HUES64 (cell line): Measurements from ENCODE around the gene SUMO4.

ENCODE experiments used
- H3K27ac ChIP-seq: 2 replicates; pipeline ENCODE4 v1.7.0; 2013; ENCODE audit warnings: low read depth, low read length, inconsistent platforms
- H3K27me3 ChIP-seq: 2 replicates; pipeline ENCODE4 v1.6.1; 2013; ENCODE audit warnings: mild to moderate bottlenecking, low read length; ENCODE audit not compliant: insufficient read depth
- H3K36me3 ChIP-seq: 2 replicates; pipeline ENCODE4 v1.6.1; 2013; ENCODE audit warnings: mild to moderate bottlenecking, low read length; ENCODE audit not compliant: insufficient read depth
- H3K4me1 ChIP-seq: 2 replicates; pipeline ENCODE4 v1.6.1; 2013; ENCODE audit warnings: mild to moderate bottlenecking, low read length, moderate library complexity; ENCODE audit not compliant: insufficient read depth
- H3K4me3 ChIP-seq: 2 replicates; pipeline ENCODE4 v1.5.1; 2013; ENCODE audit warnings: mild to moderate bottlenecking, low read length, moderate library complexity
- H3K9ac ChIP-seq: 2 replicates; pipeline ENCODE4 v1.6.1; 2013; ENCODE audit warnings: mild to moderate bottlenecking, low read depth, low read length
- H3K9me3 ChIP-seq: 2 replicates; pipeline ENCODE4 v1.6.1; 2013; ENCODE audit warnings: low read depth, low read length; ENCODE audit not compliant: insufficient read depth
- WGBS: fragments of 150-250, 120-280 bp; methylation state at CpG from one replicate; pipeline ENCODE4 v1.1.7; 2013; ENCODE audit warnings: missing lambda C conversion rate; 5-methylcytosine and 5-hydroxymethylcytosine counted together

The SUMO4 gene

GRCh38 chr6:149392093-149392492, 8.0 kb upstream of the SUMO4 start:
- no peaks in the 10 kb centered on the region; the same call in 1 of the 2 replicates for H3K4me1 ChIP-seq
- peaks cover 17% of the 10 kb centered on the region; the same call in 1 of the 2 replicates for H3K36me3 ChIP-seq
- no peaks in the 10 kb centered on the region for H3K9me3 ChIP-seq
- WGBS, result 98% methylated on average over 6 of the region's 6 CpGs
- no peaks in the 10 kb centered on the region for H3K27me3 ChIP-seq
- H3K27ac ChIP-seq, result no peak overlapping the region
- H3K9ac ChIP-seq, result no peak overlapping the region
- no peak overlapping the region for H3K4me3 ChIP-seq

- no peak overlapping the region for H3K27ac ChIP-seq
- no peaks in the 10 kb centered on the region; the same call in 1 of the 2 replicates for H3K4me1 ChIP-seq
- H3K27me3 ChIP-seq, result no peaks in the 10 kb centered on the region
- H3K4me3 ChIP-seq, result no peak overlapping the region
- no peak overlapping the region for H3K9ac ChIP-seq
- peaks cover 19% of the 10 kb centered on the region for H3K36me3 ChIP-seq
- no peaks in the 10 kb centered on the region for H3K9me3 ChIP-seq
Observed at GRCh38 chr6:149392535-149392934, 7.5 kb upstream of the SUMO4 start.

- Histone ChIP-seq H3K36me3 (peaks cover 25% of the 10 kb centered on the region), H3K4me1 (no peaks in the 10 kb centered on the region; the same call in 1 of the 2 replicates), H3K9me3 (no peaks in the 10 kb centered on the region), H3K27me3 (no peaks in the 10 kb centered on the region), H3K9ac (no peak overlapping the region), H3K4me3 (no peak overlapping the region), H3K27ac (no peak overlapping the region)
Observed at GRCh38 chr6:149393002-149393679, 6.9 kb upstream of the SUMO4 start.

DNA sequence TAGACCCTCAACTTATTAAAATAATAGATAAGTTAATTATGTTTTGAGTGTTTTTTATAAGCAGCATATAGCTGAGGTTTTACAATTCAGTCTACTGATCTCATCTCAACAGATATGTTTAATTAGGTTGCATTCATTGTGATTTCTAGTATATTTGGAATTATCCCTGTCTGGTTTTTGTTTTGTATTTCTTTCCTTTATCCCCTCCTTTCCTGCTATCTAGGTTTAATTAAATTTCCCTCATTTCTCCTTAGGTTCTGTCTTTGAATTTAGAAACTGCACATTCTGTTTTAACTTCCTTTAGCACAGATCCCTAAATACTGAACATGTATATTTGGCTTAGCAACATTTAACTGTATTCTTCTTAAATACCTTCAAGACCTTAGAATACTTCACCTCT, 4.9 kb upstream of the SUMO4 start:
- H3K27ac ChIP-seq, result no peak overlapping the region
- no peaks in the 10 kb centered on the region for H3K27me3 ChIP-seq
- H3K4me3 ChIP-seq, result no peak overlapping the region
- no peaks in the 10 kb centered on the region for H3K9me3 ChIP-seq
- H3K36me3 ChIP-seq, result peaks cover 46% of the 10 kb centered on the region
- no peak overlapping the region for H3K9ac ChIP-seq
- no peaks in the 10 kb centered on the region; the same call in 1 of the 2 replicates for H3K4me1 ChIP-seq

GRCh38 chr6:149397384-149397783, 2.7 kb upstream of the SUMO4 start:
- H3K4me3 ChIP-seq, result no peak overlapping the region
- no peaks in the 10 kb centered on the region for H3K9me3 ChIP-seq
- peaks cover 62% of the 10 kb centered on the region for H3K36me3 ChIP-seq
- no peaks in the 10 kb centered on the region for H3K27me3 ChIP-seq
- H3K27ac ChIP-seq, result no peak overlapping the region
- no peaks in the 10 kb centered on the region; the same call in 1 of the 2 replicates for H3K4me1 ChIP-seq
- 95% methylated on average over 6 of the region's 6 CpGs for WGBS
- H3K9ac ChIP-seq, result no peak overlapping the region

GRCh38 chr6:149403534-149403933, 3.5 kb downstream of the SUMO4 start:
- H3K9ac ChIP-seq, result no peak overlapping the region
- H3K4me3 ChIP-seq, result no peak overlapping the region
- H3K36me3 ChIP-seq, result peaks cover 85% of the 10 kb centered on the region
- no peaks in the 10 kb centered on the region for H3K4me1 ChIP-seq
- no peaks in the 10 kb centered on the region for H3K27me3 ChIP-seq
- H3K9me3 ChIP-seq, result no peaks in the 10 kb centered on the region
- WGBS, result 95% methylated on average over 3 of the region's 3 CpGs
- H3K27ac ChIP-seq, result no peak overlapping the region

DNA sequence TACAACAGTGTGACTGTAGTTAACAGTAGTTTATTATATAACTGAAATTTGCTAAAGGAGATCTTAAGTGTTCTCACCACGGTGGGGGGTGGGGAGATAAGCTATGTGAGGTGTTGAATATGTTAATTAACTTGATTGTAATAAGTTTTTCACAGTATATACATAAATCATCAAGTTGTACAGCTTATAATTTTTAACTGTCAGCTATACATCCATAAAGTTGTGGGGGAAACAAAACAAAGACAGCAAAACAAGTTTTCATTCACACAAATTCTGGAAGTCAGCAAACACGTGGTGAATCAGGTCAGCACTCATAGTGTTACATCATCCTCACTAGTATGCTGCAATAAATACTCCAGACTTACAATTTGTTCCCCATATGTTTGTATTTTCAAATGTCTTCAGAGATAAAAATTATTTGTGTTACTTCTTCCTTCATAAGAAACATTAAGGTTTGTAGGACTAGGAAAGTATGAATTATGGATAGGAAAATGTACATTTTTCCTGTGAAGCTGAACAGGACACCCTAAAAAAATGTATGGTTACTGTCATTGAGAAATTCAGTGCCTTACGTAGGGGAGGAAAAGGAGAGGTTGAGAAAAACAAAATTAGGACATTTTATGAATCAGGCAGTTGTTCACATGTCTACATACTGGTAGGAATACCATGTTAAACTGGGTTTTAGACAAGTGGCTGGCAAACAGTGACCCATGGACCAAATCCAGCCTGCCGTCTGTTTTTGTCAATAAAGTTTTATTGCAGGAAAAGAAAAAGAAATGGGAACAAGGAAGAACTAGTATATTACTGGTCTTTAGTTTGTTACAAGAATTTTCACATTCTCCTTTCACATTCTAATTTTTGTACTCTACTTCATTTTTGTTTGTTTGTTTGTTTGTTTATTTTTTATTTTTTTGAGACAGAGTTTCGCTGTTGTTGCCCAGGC, 6.0 kb downstream of the SUMO4 start:
- H3K9me3 ChIP-seq, result no peaks in the 10 kb centered on the region
- no peaks in the 10 kb centered on the region for H3K4me1 ChIP-seq
- no peaks in the 10 kb centered on the region for H3K27me3 ChIP-seq
- no peak overlapping the region for H3K9ac ChIP-seq
- 89% methylated on average over 5 of the region's 5 CpGs for WGBS
- no peak overlapping the region for H3K4me3 ChIP-seq
- peak overlapping the region; percentile 22; the same call in 1 of the 2 replicates for H3K27ac ChIP-seq
- peaks cover 85% of the 10 kb centered on the region for H3K36me3 ChIP-seq

GRCh38 chr6:149409617-149410016, 9.6 kb downstream of the SUMO4 start:
- H3K27ac ChIP-seq, result no peak overlapping the region
- H3K27me3 ChIP-seq, result no peaks in the 10 kb centered on the region
- 91% methylated on average over 3 of the region's 3 CpGs for WGBS
- H3K9me3 ChIP-seq, result no peaks in the 10 kb centered on the region
- H3K9ac ChIP-seq, result no peak overlapping the region
- H3K4me3 ChIP-seq, result no peak overlapping the region
- peaks cover 64% of the 10 kb centered on the region for H3K36me3 ChIP-seq
- H3K4me1 ChIP-seq, result no peaks in the 10 kb centered on the region

DNA sequence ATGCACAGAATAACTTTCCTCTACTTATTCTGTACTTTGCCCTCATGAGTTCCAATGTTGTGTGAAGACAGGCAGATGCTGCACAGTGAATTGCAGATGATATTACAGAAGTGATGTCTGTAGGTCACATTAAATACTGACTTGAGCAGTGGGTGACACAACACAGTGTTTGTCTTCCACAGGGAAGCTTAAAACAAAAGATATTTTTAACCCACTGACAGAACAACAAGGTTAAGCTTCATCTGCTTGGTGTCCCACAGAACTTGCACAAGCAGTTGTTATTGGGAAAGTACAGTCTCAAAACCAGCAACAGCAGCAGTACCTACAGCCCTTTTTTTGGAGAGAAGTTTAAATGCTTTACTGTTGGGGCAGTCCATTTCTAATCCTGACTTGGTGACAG, 10.5 kb downstream of the SUMO4 start:
- Histone ChIP-seq H3K27me3 (no peaks in the 10 kb centered on the region), H3K27ac (no peak overlapping the region), H3K9ac (no peak overlapping the region), H3K36me3 (peaks cover 55% of the 10 kb centered on the region), H3K9me3 (no peaks in the 10 kb centered on the region), H3K4me3 (no peak overlapping the region), H3K4me1 (no peaks in the 10 kb centered on the region)

DNA sequence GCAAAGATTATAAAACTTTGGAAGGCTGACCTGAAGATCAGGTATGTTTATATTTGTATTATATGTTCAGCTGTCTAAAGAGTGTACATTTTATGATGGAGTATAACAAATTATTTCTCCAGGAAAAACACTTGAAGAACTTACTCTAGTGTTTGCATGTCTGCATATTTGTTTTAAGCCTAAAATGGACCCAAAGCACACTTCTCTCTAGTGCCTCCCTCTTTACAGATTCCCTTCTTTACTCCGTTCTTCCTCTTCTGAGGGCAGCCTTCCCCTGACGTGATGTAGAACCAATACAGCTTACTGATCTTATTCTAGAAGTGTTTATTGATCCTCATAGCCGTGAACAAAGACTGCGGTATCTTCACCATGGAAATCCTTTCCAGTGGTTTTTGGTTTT, 13.9 kb downstream of the SUMO4 start:
- no peak overlapping the region for H3K27ac ChIP-seq
- no peaks in the 10 kb centered on the region for H3K27me3 ChIP-seq
- peaks cover 30% of the 10 kb centered on the region for H3K36me3 ChIP-seq
- no peak overlapping the region for H3K4me3 ChIP-seq
- 96% methylated on average over 4 of the region's 4 CpGs for WGBS
- H3K9me3 ChIP-seq, result no peaks in the 10 kb centered on the region
- no peak overlapping the region for H3K9ac ChIP-seq
- no peaks in the 10 kb centered on the region for H3K4me1 ChIP-seq

DNA sequence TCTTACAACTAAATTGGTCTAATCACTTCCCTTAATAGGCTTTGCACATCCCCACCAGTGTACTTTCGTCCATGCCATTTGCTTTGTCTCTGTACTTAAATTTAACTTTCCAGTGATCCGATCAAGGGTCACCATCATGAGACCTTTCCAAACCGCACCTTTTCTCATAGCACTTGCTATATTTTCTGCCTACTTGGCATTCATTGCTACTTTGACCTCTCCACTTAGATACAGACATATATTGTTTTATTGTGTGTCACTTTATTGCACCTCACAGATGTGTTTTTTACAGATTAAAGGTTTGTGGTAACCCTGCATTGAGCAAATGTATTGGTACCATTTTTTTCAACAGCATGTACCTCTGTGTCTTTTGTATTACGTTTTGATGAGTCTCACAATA, 14.8 kb downstream of the SUMO4 start:
- Histone ChIP-seq H3K9ac (no peak overlapping the region), H3K27me3 (no peaks in the 10 kb centered on the region), H3K36me3 (peaks cover 22% of the 10 kb centered on the region), H3K4me3 (no peak overlapping the region), H3K4me1 (no peaks in the 10 kb centered on the region), H3K27ac (no peak overlapping the region), H3K9me3 (no peaks in the 10 kb centered on the region)
- 93% methylated on average over 3 of the region's 4 CpGs for WGBS
